ENCODE results near the gene METRN. TPM values are rescaled to one million over a fixed set of nuclear protein-coding genes. Genes with fewer than 3 reads are reported as not detected.

Gene METRN
- polyA plus RNA-seq, 3 donors: 0.97 to 5.4 (median 1.7) TPM

- no peaks in the 10 kb centered on the region for H3K4me1 ChIP-seq (ENCODE audit: control insufficient read depth in 1 of 2, insufficient read depth in 2 of 2, low read length in 2 of 2)
- peaks cover 0 to 8% (median 0%) of the 10 kb centered on the region in 7 donors for H3K9me3 Mint-ChIP-seq
- H3K27me3 Mint-ChIP-seq (ENCODE audit: low read depth in 3 of 3): peaks cover 68 to 87% (median 83%) of the 10 kb centered on the region in 3 donors
- H3K9ac ChIP-seq (ENCODE audit: insufficient read depth, low read length, poor library complexity, severe bottlenecking): no peak within 1 kb of the TSS
- H3K9me3 ChIP-seq (replicated peaks in 1 of 2; ENCODE audit: control insufficient read depth in 1 of 2, insufficient read depth in 1 of 2, low read length in 2 of 2): peaks cover 0 to 4% of the 10 kb centered on the region in 2 donors
- H3K36me3 ChIP-seq (replicated peaks in 1 of 2; ENCODE audit: control insufficient read depth in 1 of 2, insufficient read depth in 2 of 2, low read length in 2 of 2): no peaks in the 10 kb centered on the region
- H3K79me2 ChIP-seq (ENCODE audit: insufficient read depth, low read length): no peaks in the 10 kb centered on the region
- DNase-seq: no peak
- no peak within 1 kb of the TSS for H3K27ac ChIP-seq (ENCODE audit: low read depth in 1 of 2, low read length in 2 of 2)
- H3K27me3 ChIP-seq (ENCODE audit: control insufficient read depth in 2 of 2, insufficient read depth in 2 of 2, low read length in 2 of 2): peaks cover 8 to 82% of the 10 kb centered on the region in 2 donors
- no peaks in the 10 kb centered on the region for H3K4me1 Mint-ChIP-seq
- H3K4me3 Mint-ChIP-seq: peak within 1 kb of the TSS in 1 of 2 donors; percentile 76
- no peak within 1 kb of the TSS for H3K27ac Mint-ChIP-seq
- no peak within 1 kb of the TSS for H3K4me2 ChIP-seq (replicated peaks; ENCODE audit: extremely low read depth, low read length, poor library complexity, severe bottlenecking)
- H3K4me3 ChIP-seq (replicated peaks in 1 of 3; ENCODE audit: low read depth in 2 of 3, low read length in 3 of 3): no peak within 1 kb of the TSS
- whole genome bisulfite sequencing (ENCODE audit: insufficient coverage): 1% methylated on average over 85 of the region's 115 CpGs
- no peaks in the 10 kb centered on the region for H4K20me1 ChIP-seq (ENCODE audit: insufficient read depth, low read length)
- H3K36me3 Mint-ChIP-seq: no peaks in the 10 kb centered on the region
- no peak for TF ChIP-seq CTCF (IDR thresholded peaks at IDR 0.05)
- intact Hi-C loops (cut with micrococcal nuclease): no loop called here
- H2AFZ ChIP-seq (ENCODE audit: insufficient read depth, low read depth, low read length, poor library complexity, severe bottlenecking): no peak within 1 kb of the TSS
These were observed 9.3 kb upstream of the METRN start, which contains the start of gene FBXL16 for GRCh38 chr16:705431-706188. Gene FBXL16 (minus strand): TSS chr16:705801. CDS start chr16:697405, 8,396 bp downstream.

DNA sequence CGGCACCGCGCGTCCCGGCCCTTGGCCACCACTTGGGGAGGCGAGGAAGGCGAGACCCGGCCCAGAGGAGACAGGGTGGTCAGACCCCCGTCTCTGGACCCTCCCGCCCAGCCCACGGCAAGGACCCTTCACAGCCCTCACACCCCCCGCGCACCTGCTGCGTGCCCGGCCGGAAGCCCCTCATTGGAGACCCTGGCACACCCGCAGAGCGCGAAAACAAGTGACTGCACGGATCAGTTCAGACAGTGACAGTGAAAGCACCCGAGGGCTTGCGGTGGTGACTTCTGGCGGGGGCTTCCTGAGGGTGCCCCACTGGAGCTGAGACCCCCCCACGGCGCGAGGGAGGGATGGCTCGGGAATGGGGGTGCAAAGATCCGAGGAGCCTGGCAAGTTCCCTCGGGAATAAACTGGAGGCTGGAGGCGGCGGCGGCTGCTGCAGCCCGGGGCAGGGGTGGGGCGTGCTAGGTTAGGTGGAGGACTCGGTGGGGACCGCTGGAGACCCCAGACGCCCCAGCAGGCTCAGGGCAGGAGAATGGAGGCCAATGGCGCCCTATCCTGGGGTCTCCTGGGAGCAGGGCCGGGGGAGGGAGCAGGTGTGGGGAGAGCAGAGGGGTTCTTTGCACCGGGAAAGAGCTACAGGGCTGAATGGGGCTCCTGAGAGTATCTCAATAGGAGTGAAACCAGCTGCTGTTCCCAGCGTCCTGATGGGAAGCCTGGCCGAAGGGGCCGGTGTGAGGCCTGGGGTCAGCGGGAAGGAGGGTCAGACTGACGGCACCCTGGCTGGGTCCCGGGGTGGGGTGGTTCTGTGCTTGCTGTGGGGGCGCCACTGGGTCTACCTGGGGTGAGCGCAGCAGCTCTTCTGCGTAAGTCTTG is 8.5 kb upstream of the METRN start:
- Mint-ChIP-seq H3K9me3 (peaks cover 0 to 5% (median 0%) of the 10 kb centered on the region in 7 donors), H3K4me1 (no peaks in the 10 kb centered on the region), H3K36me3 (no peaks in the 10 kb centered on the region), H3K27ac (peak overlapping the region in 2 of 7 donors; percentile 18 to 31), H3K4me3 (peak overlapping the region in 1 of 2 donors; percentile 60), H3K27me3 (ENCODE audit: low read depth in 3 of 3) (peaks cover 63 to 83% (median 78%) of the 10 kb centered on the region in 3 donors)
- WGBS (ENCODE audit: insufficient coverage): 5% methylated on average over 49 of the region's 49 CpGs
- Histone ChIP-seq H3K79me2 (ENCODE audit: insufficient read depth, low read length) (no peaks in the 10 kb centered on the region), H3K4me3 (replicated peaks in 1 of 3; ENCODE audit: low read depth in 2 of 3, low read length in 3 of 3) (no peak overlapping the region), H3K27ac (ENCODE audit: low read depth in 1 of 2, low read length in 2 of 2) (no peak overlapping the region), H3K9ac (ENCODE audit: insufficient read depth, low read length, poor library complexity, severe bottlenecking) (no peak overlapping the region), H4K20me1 (ENCODE audit: insufficient read depth, low read length) (no peaks in the 10 kb centered on the region), H3K9me3 (replicated peaks in 1 of 2; ENCODE audit: control insufficient read depth in 1 of 2, insufficient read depth in 1 of 2, low read length in 2 of 2) (peaks cover 0 to 4% of the 10 kb centered on the region in 2 donors), H3K4me2 (replicated peaks; ENCODE audit: extremely low read depth, low read length, poor library complexity, severe bottlenecking) (no peak overlapping the region), H3K36me3 (replicated peaks in 1 of 2; ENCODE audit: control insufficient read depth in 1 of 2, insufficient read depth in 2 of 2, low read length in 2 of 2) (no peaks in the 10 kb centered on the region), H3K4me1 (ENCODE audit: control insufficient read depth in 1 of 2, insufficient read depth in 2 of 2, low read length in 2 of 2) (no peaks in the 10 kb centered on the region), H3K27me3 (ENCODE audit: control insufficient read depth in 2 of 2, insufficient read depth in 2 of 2, low read length in 2 of 2) (peaks cover 3 to 77% of the 10 kb centered on the region in 2 donors), H2AFZ (ENCODE audit: insufficient read depth, low read depth, low read length, poor library complexity, severe bottlenecking) (no peak overlapping the region)
- TF ChIP-seq CTCF (IDR thresholded peaks at IDR 0.05): no peak
- DNase-seq: no peak
- intact Hi-C loops (cut with micrococcal nuclease): no loop called here
